Tibial artery (tissue), 4 donors: Measurements from ENCODE around the gene SOBP.

Experiments used
- DNase-seq, 2 donors: peaks; one replicate each; pipeline ENCODE4 v3.0.0-alpha.2; 2019
- H3K27ac ChIP-seq, 2 donors: fragments of 200-600 bp; sonication (generic) in 1 of 2; 1 replicate in 1 of 2; 2 replicates in 1 of 2; pipeline ENCODE4 v1.5.1; 2018 to 2019; ENCODE audit warnings: mild to moderate bottlenecking in 1 of 2
- H3K27me3 ChIP-seq, 2 donors: fragments of 200-600 bp; sonication (generic) in 1 of 2; one replicate each; pipeline versions ENCODE4 v1.5.1 to v1.6.0; 2016 to 2019
- H3K36me3 ChIP-seq, 3 donors: fragments of 200-600 bp; sonication (generic) in 2 of 3; one replicate each; pipeline ENCODE4 v1.5.1; 2016 to 2019; ENCODE audit warnings: mild to moderate bottlenecking in 2 of 3
- H3K4me1 ChIP-seq, 4 donors: fragments of 200-600 bp; sonication (generic) in 2 of 4; 1 replicate in 3 of 4; 2 replicates in 1 of 4; pipeline ENCODE4 v1.5.1; 2016 to 2019
- H3K4me3 ChIP-seq, 2 donors: fragments of 200-600 bp; sonication (generic) in 1 of 2; 1 replicate in 1 of 2; 2 replicates in 1 of 2; pipeline ENCODE4 v1.5.1; 2018 to 2019; ENCODE audit warnings: mild to moderate bottlenecking in 2 of 2
- H3K9me3 ChIP-seq, 3 donors: fragments of 200-600 bp; sonication (generic) in 1 of 3; one replicate each; pipeline ENCODE4 v1.5.1; 2016 to 2019
- CTCF ChIP-seq, 2 experiments: fragments of 200-600 bp in 1 of 2; fragments of 450-650 bp in 1 of 2; IDR thresholded peaks; one replicate each; pipeline ENCODE4 v1.5.1; 2017 to 2019; ENCODE audit warnings: antibody characterized with exemption in 2 of 2, mild to moderate bottlenecking in 1 of 2, moderate library complexity in 1 of 2
- intact Hi-C: fragments of 100-400 bp; cut with DNase I; formaldehyde crosslinking; loops from one replicate; pipeline ENCODE4 v1.15.0; 2023; ENCODE audit warnings: low total_unique reads

The SOBP gene

GRCh38 chr6:107534571-107535141, 44.7 kb downstream of the SOBP start:
- Histone ChIP-seq H3K27me3 (no peaks in the 10 kb centered on the region), H3K4me3 (no peak overlapping the region), H3K27ac (peak overlapping the region; percentile 17 to 57), H3K36me3 (no peaks in the 10 kb centered on the region), H3K9me3 (no peaks in the 10 kb centered on the region), H3K4me1 (peaks cover 0 to 75% (median 5%) of the 10 kb centered on the region in 4 donors)
- no peak for TF ChIP-seq CTCF (IDR thresholded peaks at IDR 0.05)
- no peak for DNase-seq
- intact Hi-C loops: no loop called here

- intact Hi-C loops: no loop called here
- no peaks in the 10 kb centered on the region for H3K9me3 ChIP-seq
- no peak for DNase-seq
- no peak for TF ChIP-seq CTCF (IDR thresholded peaks at IDR 0.05)
- H3K4me1 ChIP-seq: peaks cover 0 to 72% (median 6%) of the 10 kb centered on the region in 4 donors
- peak overlapping the region in 1 of 2 donors; percentile 57 for H3K27ac ChIP-seq
- no peaks in the 10 kb centered on the region for H3K36me3 ChIP-seq
- no peak overlapping the region for H3K4me3 ChIP-seq
- H3K27me3 ChIP-seq: no peaks in the 10 kb centered on the region
These were observed 45.7 kb downstream of the SOBP start for GRCh38 chr6:107535626-107536025.

- Histone ChIP-seq H3K4me3 (no peak overlapping the region), H3K4me1 (peaks cover 0 to 77% (median 10%) of the 10 kb centered on the region in 4 donors), H3K9me3 (no peaks in the 10 kb centered on the region), H3K27ac (peak overlapping the region; percentile 9 to 57), H3K36me3 (no peaks in the 10 kb centered on the region), H3K27me3 (no peaks in the 10 kb centered on the region)
- DNase-seq: no peak
- intact Hi-C loops: no loop called here
- TF ChIP-seq CTCF (IDR thresholded peaks at IDR 0.05): no peak
These were observed 46.5 kb downstream of the SOBP start for GRCh38 chr6:107536180-107536961.

GRCh38 chr6:107537559-107537958, 47.6 kb downstream of the SOBP start:
- Histone ChIP-seq H3K27ac (peak overlapping the region in 1 of 2 donors; percentile 57), H3K9me3 (no peaks in the 10 kb centered on the region), H3K27me3 (no peaks in the 10 kb centered on the region), H3K4me3 (no peak overlapping the region), H3K4me1 (peaks cover 0 to 84% (median 14%) of the 10 kb centered on the region in 4 donors), H3K36me3 (no peaks in the 10 kb centered on the region)
- no peak for TF ChIP-seq CTCF (IDR thresholded peaks at IDR 0.05)
- intact Hi-C loops: no loop called here
- no peak for DNase-seq

- Histone ChIP-seq H3K4me3 (no peak overlapping the region), H3K9me3 (no peaks in the 10 kb centered on the region), H3K27ac (no peak overlapping the region), H3K36me3 (no peaks in the 10 kb centered on the region), H3K4me1 (peaks cover 0 to 84% (median 18%) of the 10 kb centered on the region in 4 donors), H3K27me3 (no peaks in the 10 kb centered on the region)
- no peak for TF ChIP-seq CTCF (IDR thresholded peaks at IDR 0.05)
- no peak for DNase-seq
- intact Hi-C loops: no loop called here
These were observed 49.0 kb downstream of the SOBP start for GRCh38 chr6:107538856-107539387.
